MM.1S (cell line): ENCODE data around the gene ZCWPW1.
"Not testable (repeated sequence)": the region's sequence is repeated elsewhere in the genome, so short reads cannot be mapped to it uniquely, and the experiment has no call there.

Experiments
- EZH2 ChIP-seq: fragments of 300-600 bp; sonication (generic); optimal IDR thresholded peaks from 2 replicates; pipeline ENCODE3; 2017; ENCODE audit warnings: low read depth, mild to moderate bottlenecking, antibody characterized with exemption, low read length, mixed read lengths
- TF ChIP-seq, protein P1 (sequence below): fragments of 300-600 bp; sonication (generic); IDR thresholded peaks from 2 replicates; pipeline ENCODE4 v1.5.1; 2016; ENCODE audit warnings: antibody characterized with exemption, low read length, mixed read lengths

DNA sequence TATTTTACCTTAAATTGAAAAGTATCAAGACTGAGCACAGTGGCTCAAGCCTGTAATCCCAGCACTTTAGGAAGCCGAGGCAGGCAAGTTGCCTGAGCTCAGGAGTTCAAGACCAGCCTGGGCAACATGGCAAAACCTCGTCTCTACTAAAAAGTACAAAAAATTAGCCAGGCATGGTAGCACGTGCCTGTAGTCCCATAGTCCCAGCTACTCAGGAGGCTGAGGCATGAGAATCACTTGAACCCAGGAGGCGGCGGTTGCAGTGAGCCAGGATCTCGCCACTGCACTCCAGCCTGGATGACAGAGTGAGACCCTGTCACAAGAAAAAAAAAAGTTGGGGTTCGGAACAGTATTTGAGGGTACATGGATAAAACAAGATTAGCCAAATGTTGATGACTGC lies 10.7 kb upstream of the ZCWPW1 start:
- TF ChIP-seq EZH2, result not testable (repeated sequence)
- TF ChIP-seq, protein P1, sequence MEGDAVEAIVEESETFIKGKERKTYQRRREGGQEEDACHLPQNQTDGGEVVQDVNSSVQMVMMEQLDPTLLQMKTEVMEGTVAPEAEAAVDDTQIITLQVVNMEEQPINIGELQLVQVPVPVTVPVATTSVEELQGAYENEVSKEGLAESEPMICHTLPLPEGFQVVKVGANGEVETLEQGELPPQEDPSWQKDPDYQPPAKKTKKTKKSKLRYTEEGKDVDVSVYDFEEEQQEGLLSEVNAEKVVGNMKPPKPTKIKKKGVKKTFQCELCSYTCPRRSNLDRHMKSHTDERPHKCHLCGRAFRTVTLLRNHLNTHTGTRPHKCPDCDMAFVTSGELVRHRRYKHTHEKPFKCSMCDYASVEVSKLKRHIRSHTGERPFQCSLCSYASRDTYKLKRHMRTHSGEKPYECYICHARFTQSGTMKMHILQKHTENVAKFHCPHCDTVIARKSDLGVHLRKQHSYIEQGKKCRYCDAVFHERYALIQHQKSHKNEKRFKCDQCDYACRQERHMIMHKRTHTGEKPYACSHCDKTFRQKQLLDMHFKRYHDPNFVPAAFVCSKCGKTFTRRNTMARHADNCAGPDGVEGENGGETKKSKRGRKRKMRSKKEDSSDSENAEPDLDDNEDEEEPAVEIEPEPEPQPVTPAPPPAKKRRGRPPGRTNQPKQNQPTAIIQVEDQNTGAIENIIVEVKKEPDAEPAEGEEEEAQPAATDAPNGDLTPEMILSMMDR, result not testable (repeated sequence)
